CD4-positive, alpha-beta T cell (primary cell): ENCODE measurements around the gene VWA7. TPM values are rescaled to one million over a fixed set of nuclear protein-coding genes. Genes with fewer than 3 reads are reported as not detected.
"Not testable (repeated sequence)": the region's sequence is repeated elsewhere in the genome, so short reads cannot be mapped to it uniquely, and the experiment has no call there.

ENCODE experiments used
- ATAC-seq: fragments of 200-7000 bp; cut with Tn5 transposase; one replicate; pipeline ENCODE4 v1.10.0; 2022; ENCODE audit warnings: mild to moderate bottlenecking; ENCODE audit not compliant: poor library complexity
- CTCF ChIA-PET: fragments of 350-600 bp; sonication (Branson Sonifier 250); formaldehyde crosslinking; loops from one replicate; lab custom pipeline; 2021; ENCODE audit warnings: antibody characterized with exemption, inconsistent platforms; lab: Charles Lee
- POLR2A ChIA-PET: fragments of 350-600 bp; sonication (Branson Sonifier 250); formaldehyde crosslinking; loops from one replicate; lab custom pipeline; 2021; ENCODE audit warnings: antibody characterized with exemption, inconsistent platforms; lab: Charles Lee
- DNase-seq, 14 experiments: peaks; one replicate each; pipeline ENCODE4 v3.0.0-alpha.2; 2013 to 2020; ENCODE audit warnings: mixed read lengths in 2 of 14
- H3K27ac ChIP-seq, 2 donors: one replicate each; pipeline versions ENCODE4 v1.5.1 to v1.7.0; 2013; ENCODE audit warnings: low read length in 2 of 2, low read depth in 1 of 2, mild to moderate bottlenecking in 1 of 2
- H3K27me3 ChIP-seq, 2 experiments: 1 replicate in 1 of 2; 2 replicates in 1 of 2; pipeline versions ENCODE4 v1.6.1 to v1.7.0; 2013; ENCODE audit warnings: low read length in 2 of 2, control low read depth in 1 of 2, mild to moderate bottlenecking in 1 of 2, moderate library complexity in 1 of 2; ENCODE audit not compliant: insufficient read depth in 2 of 2, control insufficient read depth in 1 of 2
- H3K36me3 ChIP-seq: one replicate; pipeline ENCODE4 v1.6.1; 2013; ENCODE audit warnings: low read length, control low read depth; ENCODE audit not compliant: insufficient read depth
- H3K4me1 ChIP-seq: one replicate; pipeline ENCODE4 v1.6.1; 2013; ENCODE audit warnings: low read length, control low read depth; ENCODE audit not compliant: insufficient read depth
- H3K4me3 ChIP-seq: one replicate; pipeline ENCODE4 v1.5.1; 2013; ENCODE audit warnings: mild to moderate bottlenecking, low read length, moderate library complexity
- H3K9me3 ChIP-seq, 2 experiments: 1 replicate in 1 of 2; 2 replicates in 1 of 2; pipeline versions ENCODE4 v1.6.1 to v1.7.0; 2013; ENCODE audit warnings: low read length in 2 of 2, mild to moderate bottlenecking in 2 of 2, control low read depth in 1 of 2, moderate library complexity in 1 of 2; ENCODE audit not compliant: control insufficient read depth in 1 of 2, insufficient read depth in 1 of 2
- H3K27ac Mint-ChIP-seq: one replicate; pipeline ENCODE4 v1.8.0; 2020; ENCODE audit warnings: mixed read lengths
- H3K27me3 Mint-ChIP-seq: one replicate; pipeline ENCODE4 v1.8.0; 2021; ENCODE audit warnings: mixed read lengths
- H3K36me3 Mint-ChIP-seq: one replicate; pipeline ENCODE4 v1.8.0; 2021; ENCODE audit warnings: low read depth, mixed read lengths
- H3K4me1 Mint-ChIP-seq: one replicate; pipeline ENCODE4 v1.8.0; 2021; ENCODE audit warnings: low read depth, mixed read lengths
- H3K4me3 Mint-ChIP-seq: one replicate; pipeline ENCODE4 v1.8.0; 2020; ENCODE audit warnings: mild to moderate bottlenecking, mixed read lengths
- H3K9me3 Mint-ChIP-seq: one replicate; pipeline ENCODE4 v1.8.0; 2020; ENCODE audit warnings: mixed read lengths
- intact Hi-C, 2 experiments: fragments of 100-400 bp; cut with DNase I in 1 of 2; cut with micrococcal nuclease in 1 of 2; formaldehyde crosslinking; loops; one replicate each; pipeline versions ENCODE4 v1.15.1 to v1.9.0; 2023 to 2025; cut with DNase I, micrococcal nuclease
- total RNA-seq, 174 experiments: library from RNA in 2 of 174; stranded (reverse) in 2 of 174; gene quantifications; one replicate each; pipeline ENCODE4 v1.2.3 and lab custom pipeline; 2021 to 2026
- TF ChIP-seq, protein P1 (sequence below): fragments of 200-600 bp; IDR thresholded peaks from one replicate; pipeline ENCODE4 v1.8.0; 2022; ENCODE audit warnings: antibody characterized with exemption, mild to moderate bottlenecking

VWA7 gene
- total RNA-seq, 2 experiments from 2014 or later = 1.7 TPM

DNA sequence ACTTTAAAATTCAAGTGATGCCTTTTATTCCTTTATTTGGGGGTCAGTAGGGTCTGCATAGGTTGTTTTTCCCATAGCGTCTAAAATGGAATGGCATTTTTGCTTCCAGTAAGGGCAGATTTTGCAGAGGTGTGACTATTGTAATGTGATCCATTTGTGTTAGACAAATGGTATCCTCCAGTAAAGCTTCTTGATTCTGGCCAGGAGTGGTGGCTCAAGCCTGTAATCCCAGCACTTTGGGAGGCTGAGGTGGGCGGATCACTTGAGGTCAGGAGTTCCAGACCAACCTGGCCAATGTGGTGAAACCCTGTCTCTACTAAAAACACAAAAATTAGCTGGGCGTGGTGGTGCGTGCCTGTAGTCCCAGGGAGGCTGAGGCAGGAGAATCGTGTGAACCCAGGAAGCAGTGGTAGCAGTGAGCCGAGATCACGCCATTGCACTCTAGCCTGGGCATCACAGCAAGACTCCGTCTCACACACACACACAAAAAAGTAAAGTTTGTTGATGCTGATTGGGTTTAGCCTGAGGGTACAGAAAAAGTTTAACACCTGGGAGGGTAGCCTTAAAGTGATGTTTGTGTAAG is 40.9 kb upstream of the VWA7 start:
- H3K9me3 ChIP-seq, H3K27me3 ChIP-seq, H3K9me3 Mint-ChIP-seq, H3K27me3 Mint-ChIP-seq, ATAC-seq, H3K36me3 ChIP-seq: not testable (repeated sequence)
- H3K4me1 Mint-ChIP-seq = peaks cover 57% of the 10 kb centered on the region
- Histone ChIP-seq H3K4me3 (peak overlapping the region; percentile 69), H3K4me1 (peaks cover 57% of the 10 kb centered on the region), H3K27ac (peak overlapping the region; percentile 22 to 37)
- intact Hi-C loops = loop anchor here in 1 of 2 experiments (5.0 kb wide), 1 partner anchor 81 kb away; the partner anchor contains the start of gene CLIC1
- H3K4me3 Mint-ChIP-seq = peak overlapping the region; percentile 86
- TF ChIP-seq, protein P1, sequence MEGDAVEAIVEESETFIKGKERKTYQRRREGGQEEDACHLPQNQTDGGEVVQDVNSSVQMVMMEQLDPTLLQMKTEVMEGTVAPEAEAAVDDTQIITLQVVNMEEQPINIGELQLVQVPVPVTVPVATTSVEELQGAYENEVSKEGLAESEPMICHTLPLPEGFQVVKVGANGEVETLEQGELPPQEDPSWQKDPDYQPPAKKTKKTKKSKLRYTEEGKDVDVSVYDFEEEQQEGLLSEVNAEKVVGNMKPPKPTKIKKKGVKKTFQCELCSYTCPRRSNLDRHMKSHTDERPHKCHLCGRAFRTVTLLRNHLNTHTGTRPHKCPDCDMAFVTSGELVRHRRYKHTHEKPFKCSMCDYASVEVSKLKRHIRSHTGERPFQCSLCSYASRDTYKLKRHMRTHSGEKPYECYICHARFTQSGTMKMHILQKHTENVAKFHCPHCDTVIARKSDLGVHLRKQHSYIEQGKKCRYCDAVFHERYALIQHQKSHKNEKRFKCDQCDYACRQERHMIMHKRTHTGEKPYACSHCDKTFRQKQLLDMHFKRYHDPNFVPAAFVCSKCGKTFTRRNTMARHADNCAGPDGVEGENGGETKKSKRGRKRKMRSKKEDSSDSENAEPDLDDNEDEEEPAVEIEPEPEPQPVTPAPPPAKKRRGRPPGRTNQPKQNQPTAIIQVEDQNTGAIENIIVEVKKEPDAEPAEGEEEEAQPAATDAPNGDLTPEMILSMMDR = peak; percentile 26
- POLR2A ChIA-PET = interaction anchor here (0.9 to 2.5 kb wide), 16 partner anchors 9 to 236 kb away, joined by 3 to 22 read pairs (median 5); partner anchors contain the start of genes ABHD16A, BAG6, C6orf47 and DDAH2
- H3K27ac Mint-ChIP-seq = peak overlapping the region; percentile 89
- CTCF ChIA-PET = interaction anchor here (0.8 to 1.6 kb wide), 11 partner anchors 8 to 106 kb away, joined by 3 to 8 read pairs (median 5); partner anchors contain the start of genes HSPA1B, LSM2, MSH5 and VARS1
- H3K36me3 Mint-ChIP-seq = peaks cover 13% of the 10 kb centered on the region
- DNase-seq = peak in 1 of 14 experiments; percentile 23

DNA sequence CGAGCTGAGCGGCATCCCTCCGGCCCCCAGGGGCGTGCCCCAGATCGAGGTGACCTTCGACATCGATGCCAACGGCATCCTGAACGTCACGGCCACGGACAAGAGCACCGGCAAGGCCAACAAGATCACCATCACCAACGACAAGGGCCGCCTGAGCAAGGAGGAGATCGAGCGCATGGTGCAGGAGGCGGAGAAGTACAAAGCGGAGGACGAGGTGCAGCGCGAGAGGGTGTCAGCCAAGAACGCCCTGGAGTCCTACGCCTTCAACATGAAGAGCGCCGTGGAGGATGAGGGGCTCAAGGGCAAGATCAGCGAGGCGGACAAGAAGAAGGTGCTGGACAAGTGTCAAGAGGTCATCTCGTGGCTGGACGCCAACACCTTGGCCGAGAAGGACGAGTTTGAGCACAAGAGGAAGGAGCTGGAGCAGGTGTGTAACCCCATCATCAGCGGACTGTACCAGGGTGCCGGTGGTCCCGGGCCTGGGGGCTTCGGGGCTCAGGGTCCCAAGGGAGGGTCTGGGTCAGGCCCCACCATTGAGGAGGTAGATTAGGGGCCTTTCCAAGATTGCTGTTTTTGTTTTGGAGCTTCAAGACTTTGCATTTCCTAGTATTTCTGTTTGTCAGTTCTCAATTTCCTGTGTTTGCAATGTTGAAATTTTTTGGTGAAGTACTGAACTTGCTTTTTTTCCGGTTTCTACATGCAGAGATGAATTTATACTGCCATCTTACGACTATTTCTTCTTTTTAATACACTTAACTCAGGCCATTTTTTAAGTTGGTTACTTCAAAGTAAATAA is 40.2 kb upstream of the VWA7 start:
- ATAC-seq (peak; percentile 53), DNase-seq (peak in 3 of 14 experiments; percentile 68 to 78 (median 71))
- Mint-ChIP-seq H3K4me1 (peaks cover 57% of the 10 kb centered on the region), H3K4me3 (peak overlapping the region; percentile 86), H3K27ac (peak overlapping the region; percentile 89), H3K36me3 (peaks cover 13% of the 10 kb centered on the region)
- H3K27me3 Mint-ChIP-seq, H3K27me3 ChIP-seq, H3K9me3 Mint-ChIP-seq, H3K9me3 ChIP-seq, H3K36me3 ChIP-seq: not testable (repeated sequence)
- peak overlapping the region; percentile 37 to 56 for H3K27ac ChIP-seq
- intact Hi-C loops = loop anchor here in 1 of 2 experiments (5.0 kb wide), 1 partner anchor 80 kb away; the partner anchor contains the start of gene CLIC1
- CTCF ChIA-PET = interaction anchor here (0.8 to 1.6 kb wide), 10 partner anchors 9 to 105 kb away, joined by 3 to 8 read pairs (median 5); partner anchors contain the start of genes HSPA1B, LSM2, MSH5 and VARS1
- TF ChIP-seq, protein P1 = peak; percentile 62
- peak overlapping the region; percentile 69 for H3K4me3 ChIP-seq
- POLR2A ChIA-PET = interaction anchor here (0.7 to 2.5 kb wide), 17 partner anchors 10 to 235 kb away, joined by 3 to 22 read pairs (median 5); partner anchors contain the start of genes ABHD16A, BAG6, C6orf47 and DDAH2
- H3K4me1 ChIP-seq = peaks cover 56% of the 10 kb centered on the region
